Upper lobe of left lung (tissue), 4 donors: ENCODE results near the gene GDF15.
"Not testable (repeated sequence)": the region's sequence is repeated elsewhere in the genome, so short reads cannot be mapped to it uniquely, and the experiment has no call there.

ENCODE experiments used
- CTCF ChIP-seq, 6 experiments: fragments of 450-650 bp in 4 of 6; fragments of 200-600 bp in 2 of 6; sonication (generic) in 2 of 6; IDR thresholded peaks; one replicate each; pipeline ENCODE4 v1.5.1; 2016 to 2019; ENCODE audit warnings: antibody characterized with exemption in 6 of 6
- POLR2A ChIP-seq, 4 donors: fragments of 450-650 bp; IDR thresholded peaks; one replicate each; pipeline ENCODE4 v1.5.1; 2016 to 2017; ENCODE audit warnings: antibody characterized with exemption in 4 of 4, mild to moderate bottlenecking in 2 of 4

DNA sequence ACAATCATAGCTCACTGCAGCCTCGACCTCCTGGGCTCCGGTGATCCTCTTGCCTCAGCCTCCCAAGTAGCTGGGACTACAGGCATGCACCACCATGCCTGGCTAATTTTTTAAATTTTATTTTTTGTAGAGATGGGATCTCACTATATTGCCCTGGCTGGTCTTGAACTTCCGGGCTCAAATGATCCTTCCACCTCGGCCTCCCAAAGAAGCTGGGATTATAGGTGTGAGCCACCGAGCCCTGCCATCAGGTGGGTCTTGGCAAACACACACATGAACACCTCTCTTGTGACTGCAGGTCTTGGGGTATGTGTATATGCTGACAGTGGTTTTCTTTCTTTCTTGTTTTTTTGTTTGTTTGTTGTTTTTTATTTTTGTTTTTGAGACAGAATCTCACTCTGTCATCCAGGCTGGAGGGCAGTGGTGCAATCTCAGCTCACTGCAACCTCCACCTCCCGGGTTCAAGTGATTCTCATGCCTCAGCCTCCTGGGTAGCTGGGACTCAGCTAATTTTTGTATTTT lies 37.1 kb upstream of the GDF15 start:
- not testable (repeated sequence) for TF ChIP-seq CTCF, POLR2A (IDR thresholded peaks at IDR 0.05)
